NCI-H2227 treated with DMSO at 0.1 percent for 48 hours (cell line): Measurements from ENCODE around the gene OXER1.
A peak's percentile ranks its signal among the peaks of the same experiment; 100 is the strongest.
"Not testable (repeated sequence)": the region's sequence is repeated elsewhere in the genome, so short reads cannot be mapped to it uniquely, and the experiment has no call there.

Experiments
- DNase-seq: peaks from one replicate; lab custom pipeline; 2025; lab: John Stamatoyannopoulos, UW

The OXER1 gene

GRCh38 chr2:42752314-42752713 is 11.6 kb downstream of the OXER1 start:
- DNase-seq, result no peak

- no peak for DNase-seq
Measured at GRCh38 chr2:42748840-42749239, 15.1 kb downstream of the OXER1 start.

- no peak for DNase-seq
Measured at GRCh38 chr2:42747422-42747821, 16.5 kb downstream of the OXER1 start.

GRCh38 chr2:42744545-42745082 is 19.3 kb downstream of the OXER1 start:
- DNase-seq, result no peak

GRCh38 chr2:42743659-42743990 is 20.3 kb downstream of the OXER1 start:
- DNase-seq, result no peak

- DNase-seq, result no peak
Measured at GRCh38 chr2:42742740-42743658, 20.9 kb downstream of the OXER1 start.

- DNase-seq, result no peak
Measured at GRCh38 chr2:42741140-42741539, 22.8 kb downstream of the OXER1 start.

GRCh38 chr2:42736598-42737322 is 27.2 kb downstream of the OXER1 start:
- no peak for DNase-seq

GRCh38 chr2:42733852-42734251 is 30.1 kb downstream of the OXER1 start:
- no peak for DNase-seq

- not testable (repeated sequence) for DNase-seq
Measured at GRCh38 chr2:42731316-42731715, 32.6 kb downstream of the OXER1 start.

GRCh38 chr2:42726680-42727079 is 37.3 kb downstream of the OXER1 start:
- no peak for DNase-seq

GRCh38 chr2:42725657-42726056 is 38.3 kb downstream of the OXER1 start:
- DNase-seq, result no peak

- DNase-seq, result no peak
Measured at GRCh38 chr2:42724886-42725285, 39.0 kb downstream of the OXER1 start.

- DNase-seq, result no peak
Measured at GRCh38 chr2:42723465-42723864, 40.5 kb downstream of the OXER1 start.

GRCh38 chr2:42722320-42723190 is 41.4 kb downstream of the OXER1 start:
- peak; percentile 5 for DNase-seq

- no peak for DNase-seq
Measured at GRCh38 chr2:42721898-42722297, 42.0 kb downstream of the OXER1 start.

GRCh38 chr2:42714686-42715085 is 49.2 kb downstream of the OXER1 start:
- DNase-seq, result no peak

- no peak for DNase-seq
Measured at GRCh38 chr2:42713920-42714319, 50.0 kb downstream of the OXER1 start.

GRCh38 chr2:42712934-42713333 is 51.0 kb downstream of the OXER1 start:
- DNase-seq, result no peak
